GM12878 (cell line): Measurements from ENCODE around the gene HMGN4. TPM values are rescaled to one million over a fixed set of nuclear protein-coding genes. Genes with fewer than 3 reads are reported as not detected.
"Not testable (repeated sequence)": the region's sequence is repeated elsewhere in the genome, so short reads cannot be mapped to it uniquely, and the experiment has no call there.

ENCODE experiments used
- ATAC-seq: fragments of 200-7000 bp; cut with Tn5 transposase; 3 replicates; pipeline ENCODE4 v1.9.1; 2020; ENCODE audit warnings: mild to moderate bottlenecking, moderate library complexity
- BruUV-seq: library from RNA; stranded (reverse); fragments of 400-500 nt; replicated peaks from 2 replicates; lab custom pipeline; 2021; lab: Mats Ljungman, UMichigan
- CTCF ChIA-PET: fragments of 300-600 bp; sonication (Branson Sonifier 250); formaldehyde crosslinking; extraction: SDS; loops from one replicate; lab custom pipeline; 2021; ENCODE audit warnings: inconsistent platforms; lab: Yijun Ruan, JAX
- POLR2A ChIA-PET: fragments of 350-600 bp; formaldehyde crosslinking; extraction: SDS; loops from one replicate; lab custom pipeline; 2021; ENCODE audit warnings: inconsistent platforms; lab: Charles Lee
- RAD21 ChIA-PET: fragments of 300-600 bp; sonication (Branson Sonifier 250); formaldehyde crosslinking; loops from one replicate; lab custom pipeline; 2023; ENCODE audit warnings: antibody characterized with exemption; ENCODE audit not compliant: unreplicated experiment; lab: Charles Lee
- SMC1A ChIA-PET: fragments of 300-600 bp; sonication (Branson Sonifier 250); formaldehyde crosslinking; loops from one replicate; lab custom pipeline; 2023; ENCODE audit not compliant: unreplicated experiment, uncharacterized antibody; lab: Charles Lee
- DNase-seq: peaks from one replicate; pipeline ENCODE4 v3.0.0-alpha.2; 2011; ENCODE audit warnings: low read depth, low spot score
- FAIRE-seq: peaks from 3 replicates; lab custom pipeline; 2011; peaks lifted over from hg19 to GRCh38; lab: Jason Lieb, UNC
- H2AFZ ChIP-seq: 2 replicates; pipeline ENCODE4 v1.6.0; 2011; ENCODE audit warnings: low read depth, low read length, control low read depth; ENCODE audit not compliant: control insufficient read depth
- H3K27ac ChIP-seq: 2 replicates; pipeline ENCODE4 v1.5.1; 2011; ENCODE audit warnings: control low read depth; ENCODE audit not compliant: control insufficient read depth, insufficient read depth
- H3K27me3 ChIP-seq, 2 experiments: replicated peaks in 1 of 2; 2 replicates each; pipeline versions ENCODE4 v1.6.0 to v1.6.1; 2011; ENCODE audit warnings: low read length in 1 of 2; ENCODE audit not compliant: control insufficient read depth in 2 of 2, insufficient read depth in 2 of 2
- H3K36me3 ChIP-seq, 2 experiments: 2 replicates each; pipeline ENCODE4 v1.5.1; 2011; ENCODE audit warnings: low read length in 1 of 2; ENCODE audit not compliant: control insufficient read depth in 2 of 2, insufficient read depth in 2 of 2
- H3K4me1 ChIP-seq: 2 replicates; pipeline ENCODE4 v1.6.1; 2011; ENCODE audit warnings: mild to moderate bottlenecking, low read length, moderate library complexity, mixed read lengths; ENCODE audit not compliant: control insufficient read depth, insufficient read depth
- H3K4me2 ChIP-seq: 2 replicates; pipeline ENCODE4 v1.6.0; 2011; ENCODE audit warnings: control low read depth; ENCODE audit not compliant: control insufficient read depth, insufficient read depth
- H3K4me3 ChIP-seq: fragments of 200-600 bp; sonication (generic); 2 replicates; pipeline ENCODE4 v1.5.1; 2016
- H3K79me2 ChIP-seq: 2 replicates; pipeline ENCODE4 v1.6.0; 2011; ENCODE audit warnings: low read length; ENCODE audit not compliant: control insufficient read depth, insufficient read depth
- H3K9ac ChIP-seq: 2 replicates; pipeline ENCODE4 v1.8.0; 2011; ENCODE audit warnings: low read length, control low read depth, mixed read lengths; ENCODE audit not compliant: control insufficient read depth, insufficient read depth
- H3K9me3 ChIP-seq: replicated peaks from 3 replicates; pipeline ENCODE4 v1.5.1; 2011; ENCODE audit warnings: mild to moderate bottlenecking, low read length; ENCODE audit not compliant: control insufficient read depth, insufficient read depth
- H4K20me1 ChIP-seq: 2 replicates; pipeline ENCODE4 v1.6.0; 2011; ENCODE audit not compliant: control insufficient read depth, insufficient read depth
- BCL3 ChIP-seq: IDR thresholded peaks from 2 replicates; pipeline ENCODE4 v1.6.1; 2011; ENCODE audit warnings: borderline replicate concordance, low read depth, mild to moderate bottlenecking, moderate library complexity, low read length; ENCODE audit not compliant: insufficient read depth, poor library complexity, severe bottlenecking
- BMI1 ChIP-seq: fragments of 450-650 bp; IDR thresholded peaks from 2 replicates; pipeline ENCODE4 v1.6.1; 2016; ENCODE audit warnings: mild to moderate bottlenecking, moderate library complexity, borderline replicate concordance
- JUNB ChIP-seq: IDR thresholded peaks from 2 replicates; pipeline ENCODE4 v1.6.1; 2016; ENCODE audit warnings: antibody characterized with exemption, mild to moderate bottlenecking
- MLLT1 ChIP-seq: fragments of 450-650 bp; IDR thresholded peaks from 2 replicates; pipeline ENCODE4 v1.6.1; 2016; ENCODE audit warnings: mild to moderate bottlenecking
- POLR2AphosphoS2 ChIP-seq: IDR thresholded peaks from 2 replicates; pipeline ENCODE4 v1.6.1; 2011; ENCODE audit warnings: low read depth, mild to moderate bottlenecking, low read length, improper control_type of control experiment, moderate library complexity
- USF1 ChIP-seq: IDR thresholded peaks from 2 replicates; pipeline ENCODE4 v1.6.1; 2011; ENCODE audit warnings: borderline replicate concordance, low read depth, mild to moderate bottlenecking, moderate library complexity, mixed read lengths, low read length; ENCODE audit not compliant: insufficient read depth; ENCODE audit errors: extremely low read length
- ZBTB33 ChIP-seq: fragments of 450-650 bp; IDR thresholded peaks from 2 replicates; pipeline ENCODE4 v1.6.1; 2017; ENCODE audit warnings: mild to moderate bottlenecking
- ZNF217 ChIP-seq: fragments of 450-650 bp; IDR thresholded peaks from 2 replicates; pipeline ENCODE4 v1.6.1; 2017; ENCODE audit warnings: antibody characterized with exemption, mild to moderate bottlenecking
- ZNF274 ChIP-seq: IDR thresholded peaks from one replicate; pipeline ENCODE4 v1.8.0; 2011; ENCODE audit not compliant: insufficient read length, insufficient read depth
- WGBS: methylation state at CpG from one replicate; pipeline ENCODE4 v1.1.6; 2016; ENCODE audit warnings: low lambda C conversion rate; ENCODE audit not compliant: insufficient replicate concordance, insufficient coverage; ENCODE audit errors: missing lambda C conversion rate; 5-methylcytosine and 5-hydroxymethylcytosine counted together
- in situ Hi-C: fragments of 300-500 bp; cut with MboI; formaldehyde crosslinking; loops from 9 replicates; pipeline ENCODE4 v1.14.3; 2018; ENCODE audit warnings: mixed read lengths
- intact Hi-C: fragments of 100-400 bp; cut with micrococcal nuclease; formaldehyde crosslinking; loops from one replicate; pipeline ENCODE4 v1.14.2; 2022; ENCODE audit not compliant: unreplicated experiment
- polyA plus RNA-seq, 11 experiments: library from polyadenylated mRNA; depleted of rRNA in 4 of 11; unstranded in 6 of 11; stranded (reverse) in 5 of 11; fragments of >200 nt; fragmentation: Nextera tagmentation in 4 of 11; fragmentation: Illumina TruSeq in 1 of 11; extraction: Ambion mirVana in 4 of 11; extraction: Trizol in 1 of 11; gene quantifications; 1 replicate in 1 of 11; 2 replicates in 10 of 11; pipeline versions ENCODE4 v1.2.1 to v1.2.3, GENCODE V29; 2011 to 2016; ENCODE audit warnings: inconsistent platforms in 2 of 11, missing spikeins in 2 of 11, low read depth in 1 of 11
- total RNA-seq, 4 experiments: library from RNA; depleted of rRNA in 3 of 4; stranded (reverse); fragments of >200 nt in 3 of 4; fragmentation: Illumina TruSeq in 1 of 4; extraction: Trizol in 1 of 4; gene quantifications; 2 replicates each; pipeline versions ENCODE4 v1.2.1 to v1.2.3, GENCODE V29; 2013 to 2021

Gene HMGN4
- total and polyA plus RNA-seq, 10 of the 15 experiments (the other 5 are each of a cell fraction or from before 2014, with no cell fraction given): 26.7 to 99.1 (median 76.7) TPM

- no peak for TF ChIP-seq MLLT1
- TF ChIP-seq ZBTB33: no peak
- TF ChIP-seq POLR2AphosphoS2: no peak
These were observed 6.3 kb downstream of the HMGN4 start (continued) for GRCh38 chr6:26544473-26544872.

GRCh38 chr6:26545627-26546026 lies 7.5 kb downstream of the HMGN4 start:
- ATAC-seq (no peak), DNase-seq (no peak), FAIRE-seq (no peak)
- CTCF ChIA-PET: interaction anchor here (0.8 to 1.0 kb wide), 3 partner anchors 8 to 24 kb away, joined by 3 read pairs; no protein-coding TSS in a partner anchor
- RAD21 ChIA-PET: no interaction called here
- TF ChIP-seq ZNF217 (no peak), JUNB (no peak), BCL3 (no peak), BMI1 (no peak), USF1 (no peak), ZNF274 (no peak)
- Histone ChIP-seq H3K27ac (no peak overlapping the region), H3K4me2 (no peak overlapping the region), H3K79me2 (peaks cover 14% of the 10 kb centered on the region), H3K9ac (no peak overlapping the region), H2AFZ (no peak overlapping the region), H4K20me1 (no peaks in the 10 kb centered on the region), H3K4me3 (no peak overlapping the region), H3K4me1 (no peaks in the 10 kb centered on the region), H3K36me3 (peaks cover 5 to 10% of the 10 kb centered on the region in 2 experiments), H3K27me3 (no peaks in the 10 kb centered on the region), H3K9me3 (no peaks in the 10 kb centered on the region)
- BruUV-seq: no TSS peak
- intact Hi-C loops (no loop called here), in situ Hi-C loops (no loop called here)
- SMC1A ChIA-PET: interaction anchor here (1.0 to 1.8 kb wide), 6 partner anchors 8 to 200 kb away, joined by 3 to 6 read pairs (median 4); partner anchors contain the start of gene HMGN4
- POLR2A ChIA-PET: interaction anchor here (0.6 to 0.7 kb wide), 2 partner anchors 16 to 200 kb away, joined by 3 to 5 read pairs; no protein-coding TSS in a partner anchor
- WGBS: 90% methylated on average over 6 of the region's 6 CpGs

- DNase-seq, POLR2A ChIA-PET, intact Hi-C loops, H3K9ac ChIP-seq, H3K27ac ChIP-seq, H2AFZ ChIP-seq, SMC1A ChIA-PET, H3K27me3 ChIP-seq, RAD21 ChIA-PET, FAIRE-seq, BruUV-seq, H3K4me1 ChIP-seq, H4K20me1 ChIP-seq, ATAC-seq, H3K79me2 ChIP-seq, in situ Hi-C loops, H3K4me3 ChIP-seq, H3K36me3 ChIP-seq, H3K9me3 ChIP-seq, H3K4me2 ChIP-seq: not testable (repeated sequence)
- WGBS: 91% methylated on average over 15 of the region's 18 CpGs
- CTCF ChIA-PET: interaction anchor here (1.5 kb wide), 1 partner anchor 14 kb away, joined by 5 read pairs; no protein-coding TSS in a partner anchor
These were observed 9.2 kb downstream of the HMGN4 start for GRCh38 chr6:26547363-26547762.
